AML-193 (cell line): ENCODE results near the gene ASPA.
"Not testable (repeated sequence)": the region's sequence is repeated elsewhere in the genome, so short reads cannot be mapped to it uniquely, and the experiment has no call there.

Source experiments
- DNase-seq, 2 experiments: peaks; one replicate each; lab custom pipeline; 2025; lab: John Stamatoyannopoulos, UW

ASPA gene

DNA sequence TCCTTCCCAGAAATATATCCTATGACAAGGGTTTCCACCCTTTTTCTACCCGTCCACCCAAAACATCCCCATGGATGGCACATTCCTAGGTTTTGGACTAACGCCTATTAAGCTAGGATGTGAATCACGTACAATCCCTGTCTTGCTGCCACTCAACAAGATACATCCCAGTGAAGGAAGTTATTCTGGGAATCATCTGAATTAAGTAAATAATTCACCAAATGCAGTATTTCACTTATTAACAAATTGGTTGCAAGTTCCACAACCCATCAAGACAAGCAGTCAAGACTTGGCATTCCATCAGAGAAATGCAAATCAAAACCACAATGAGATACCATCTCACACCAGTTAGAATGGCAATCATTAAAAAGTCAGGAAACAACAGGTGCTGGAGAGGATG is 32.1 kb downstream of the ASPA start:
- no peak for DNase-seq

- no peak for DNase-seq
Observed at GRCh38 chr17:3510090-3510489, 34.3 kb downstream of the ASPA start.

DNA sequence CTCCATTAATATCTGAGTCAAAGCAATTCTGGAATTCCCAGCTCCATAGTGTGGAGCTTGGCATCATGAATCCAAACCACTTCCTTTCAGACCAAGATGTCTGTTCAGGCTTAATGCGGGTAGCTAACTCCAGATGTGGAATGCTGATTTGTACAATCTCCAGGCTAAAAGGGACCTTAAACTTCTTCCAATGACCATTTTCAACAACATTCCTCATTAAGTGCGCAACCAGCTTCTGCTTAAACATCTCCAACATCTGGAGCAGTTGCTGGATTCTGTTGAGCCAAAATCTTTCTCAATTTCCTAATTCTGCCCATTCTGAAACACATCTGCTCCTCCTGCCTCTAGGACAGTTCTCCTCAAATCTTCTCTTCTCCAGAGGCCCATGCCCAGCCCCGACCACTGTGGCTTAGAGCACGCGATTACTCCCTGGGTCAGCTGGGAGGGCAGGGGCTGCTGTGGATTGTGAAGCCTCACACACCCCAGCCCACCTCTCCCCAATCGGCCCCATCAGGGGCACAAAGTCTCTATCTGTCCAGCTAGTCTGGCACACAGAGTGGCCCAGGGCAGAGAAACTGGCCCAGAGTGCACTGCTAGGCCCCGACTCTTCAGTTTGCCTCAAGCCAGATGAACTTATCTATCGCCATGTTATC is 36.2 kb downstream of the ASPA start:
- DNase-seq: no peak

- no peak for DNase-seq
Observed at GRCh38 chr17:3512505-3513171, 36.8 kb downstream of the ASPA start.

GRCh38 chr17:3513305-3514035 is 37.7 kb downstream of the ASPA start:
- no peak for DNase-seq

- DNase-seq: not testable (repeated sequence)
Observed at GRCh38 chr17:3514167-3514566, 38.4 kb downstream of the ASPA start.

GRCh38 chr17:3514873-3515272 is 39.1 kb downstream of the ASPA start:
- DNase-seq: no peak

GRCh38 chr17:3519472-3519871 is 43.7 kb downstream of the ASPA start:
- DNase-seq: not testable (repeated sequence)

GRCh38 chr17:3524024-3524423 is 48.2 kb downstream of the ASPA start:
- DNase-seq: no peak

GRCh38 chr17:3526491-3526890 is 50.7 kb downstream of the ASPA start:
- no peak for DNase-seq

GRCh38 chr17:3526971-3527370 is 51.2 kb downstream of the ASPA start:
- no peak for DNase-seq

- no peak for DNase-seq
Observed at GRCh38 chr17:3527468-3527867, 51.7 kb downstream of the ASPA start.

DNA sequence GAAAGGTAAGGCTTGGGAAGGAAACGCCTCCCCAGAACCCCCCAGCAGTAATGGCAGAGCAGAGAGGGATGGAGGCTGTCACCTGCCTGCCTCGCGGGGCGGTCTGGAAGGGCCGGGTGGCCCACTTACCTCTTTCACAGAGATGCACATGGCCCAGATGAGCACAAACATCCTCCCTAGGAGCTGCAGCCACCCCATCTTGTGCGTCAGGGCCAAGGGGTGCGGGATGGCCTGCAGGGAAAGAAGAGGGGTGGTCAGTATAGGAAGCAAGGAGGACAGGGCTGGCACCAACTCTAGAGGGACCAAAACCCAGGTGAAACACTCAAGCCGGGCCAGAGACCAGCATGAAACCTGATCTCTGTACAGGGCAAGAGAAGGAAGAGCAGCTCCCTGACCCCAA is 52.1 kb downstream of the ASPA start:
- DNase-seq: no peak

GRCh38 chr17:3528403-3528851 is 52.6 kb downstream of the ASPA start:
- no peak for DNase-seq

- DNase-seq: no peak
Observed at GRCh38 chr17:3528880-3529511, 53.2 kb downstream of the ASPA start.

DNA sequence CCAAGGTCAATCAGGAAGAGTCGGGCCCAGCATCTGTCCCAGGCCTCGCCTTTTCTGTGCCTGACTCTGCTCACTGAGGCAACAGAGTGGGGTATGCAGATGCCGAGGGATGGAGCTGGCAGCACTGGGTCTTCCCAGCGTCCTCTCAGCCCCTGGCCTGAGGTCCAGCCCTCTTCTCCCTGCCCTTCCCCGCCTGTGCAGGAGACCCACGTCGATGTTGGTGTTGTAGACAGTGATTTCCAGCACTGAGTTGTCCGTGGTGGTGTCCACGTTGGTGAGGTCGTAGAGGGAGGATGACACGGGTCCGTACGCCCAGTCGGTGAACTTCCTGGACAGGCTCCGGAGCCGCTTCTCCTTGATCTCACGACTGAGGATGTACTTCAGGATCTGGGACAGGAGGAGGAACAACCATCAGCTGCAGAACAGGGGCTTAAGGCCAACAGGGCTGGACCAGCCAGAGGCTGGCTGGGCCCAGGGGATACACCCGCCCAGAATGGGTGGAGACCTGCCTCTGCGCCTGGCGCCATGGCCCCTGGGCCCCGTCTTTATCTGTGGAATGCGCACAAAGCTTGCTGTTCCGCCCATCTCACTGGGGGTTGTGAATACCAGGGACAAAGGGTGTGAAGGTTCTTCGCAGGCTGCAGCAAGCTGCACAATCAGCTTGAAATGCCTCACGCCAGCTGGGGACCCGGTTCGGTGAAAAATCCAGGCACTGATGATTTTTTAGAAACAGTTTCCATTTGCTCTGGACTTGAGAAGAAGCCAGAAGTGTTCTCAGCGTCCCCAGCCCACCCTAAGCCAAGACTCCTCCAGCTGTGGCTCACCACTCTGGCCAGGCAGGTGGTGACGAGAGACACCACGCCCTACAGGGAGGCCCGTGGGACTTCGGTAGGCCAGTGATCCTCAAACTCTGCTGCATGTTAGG is 54.3 kb downstream of the ASPA start:
- no peak for DNase-seq

- no peak for DNase-seq
Observed at GRCh38 chr17:3531266-3532101, 55.7 kb downstream of the ASPA start.

- DNase-seq: no peak
Observed at GRCh38 chr17:3532106-3532858, 56.5 kb downstream of the ASPA start.

DNA sequence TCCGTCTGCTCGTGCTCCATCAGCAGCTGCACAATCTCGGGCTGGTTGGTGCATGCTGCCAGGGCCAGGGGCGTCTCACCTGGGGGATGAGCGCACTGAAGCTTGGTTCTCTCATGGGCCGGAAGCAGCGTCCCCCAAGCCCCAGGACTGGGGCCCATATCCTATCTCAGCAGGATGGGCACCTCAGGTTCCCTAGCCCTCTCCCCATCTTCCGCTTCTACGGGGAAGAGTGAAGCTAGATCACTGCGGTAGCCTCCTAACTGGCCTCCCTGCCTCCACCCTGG is 57.0 kb downstream of the ASPA start:
- DNase-seq: no peak

DNA sequence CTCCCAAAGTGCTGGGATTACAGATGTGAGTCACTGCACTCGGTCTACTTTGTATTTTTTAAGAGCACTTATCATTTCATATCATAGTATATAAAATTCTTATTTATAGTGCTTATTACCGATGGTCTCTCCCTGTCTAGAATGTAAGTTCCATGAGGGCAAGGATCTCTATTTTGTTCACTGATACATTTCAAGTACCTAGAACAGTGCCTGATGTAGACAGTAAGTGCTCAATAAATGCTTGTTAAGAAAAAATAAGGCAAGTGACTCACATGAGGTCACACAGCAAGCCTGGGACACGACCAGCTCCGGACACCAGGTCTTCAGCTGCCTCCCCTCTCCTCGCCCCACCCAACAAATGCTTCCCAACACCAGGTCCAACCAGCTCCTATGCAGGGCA is 58.0 kb downstream of the ASPA start:
- no peak for DNase-seq
